NT2/D1 (cell line): ENCODE results near the gene ADA.

Experiments
- SUZ12 ChIP-seq: IDR thresholded peaks from 2 replicates; pipeline ENCODE4 v1.6.1; 2011; ENCODE audit not compliant: insufficient read length, insufficient read depth; ENCODE audit errors: extremely low read depth
- ZNF274 ChIP-seq: IDR thresholded peaks from 2 replicates; pipeline ENCODE4 v1.6.1; 2011; ENCODE audit warnings: mild to moderate bottlenecking, low read depth, low read length

GRCh38 chr20:44599715-44600114 is 51.8 kb downstream of the ADA start:
- TF ChIP-seq ZNF274 (no peak), SUZ12 (no peak)
